Endothelial cell of umbilical vein (primary cell): ENCODE data around the gene FNIP2. TPM values are rescaled to one million over a fixed set of nuclear protein-coding genes. Genes with fewer than 3 reads are reported as not detected.

Experiments used
- BruUV-seq: library from RNA; stranded (reverse); fragments of 400-500 nt; replicated peaks from 2 replicates; lab custom pipeline; 2021; lab: Mats Ljungman, UMichigan
- CTCF ChIA-PET: fragments of 300-600, 350-600 bp; sonication (Branson Sonifier 250); formaldehyde crosslinking; loops from one replicate; lab custom pipeline; 2021; ENCODE audit warnings: antibody characterized with exemption, inconsistent platforms; lab: Charles Lee
- POLR2A ChIA-PET: fragments of 300-600, 350-600 bp; sonication (Branson Sonifier 250); formaldehyde crosslinking; loops from one replicate; lab custom pipeline; 2021; ENCODE audit warnings: antibody characterized with exemption, inconsistent platforms; lab: Charles Lee
- DNase-seq: peaks from one replicate; pipeline ENCODE4 v3.0.0-alpha.2; 2011; ENCODE audit warnings: low read depth, low spot score
- FAIRE-seq: peaks from 2 replicates; lab custom pipeline; 2011; peaks lifted over from hg19 to GRCh38; lab: Jason Lieb, UNC
- H2AFZ ChIP-seq: 2 replicates; pipeline ENCODE4 v1.6.0; 2012; ENCODE audit warnings: low read depth, low read length, control low read depth, inconsistent platforms
- H3K27ac ChIP-seq: 2 replicates; pipeline ENCODE4 v1.5.1; 2011; ENCODE audit warnings: low read depth, mild to moderate bottlenecking, control low read depth, low read length, moderate library complexity; ENCODE audit not compliant: insufficient read depth
- H3K27me3 ChIP-seq, 2 experiments: 2 replicates each; pipeline versions ENCODE4 v1.6.0 to v1.6.1; 2011; ENCODE audit warnings: low read length in 2 of 2, mixed read lengths in 1 of 2; ENCODE audit not compliant: control insufficient read depth in 2 of 2, insufficient read depth in 2 of 2
- H3K36me3 ChIP-seq, 2 experiments: 2 replicates in 1 of 2; 3 replicates in 1 of 2; pipeline ENCODE4 v1.5.1; 2011; ENCODE audit warnings: low read length in 2 of 2, mild to moderate bottlenecking in 1 of 2, moderate library complexity in 1 of 2; ENCODE audit not compliant: control insufficient read depth in 2 of 2, insufficient read depth in 2 of 2; ENCODE audit errors: extremely low read depth in 1 of 2
- H3K4me1 ChIP-seq: 3 replicates; pipeline ENCODE4 v1.5.1; 2011; ENCODE audit warnings: mild to moderate bottlenecking, low read length; ENCODE audit not compliant: control insufficient read depth, insufficient read depth; ENCODE audit errors: extremely low read depth
- H3K4me2 ChIP-seq: 2 replicates; pipeline ENCODE4 v1.6.1; 2011; ENCODE audit warnings: low read length, control low read depth, mixed read lengths; ENCODE audit not compliant: insufficient read depth
- H3K4me3 ChIP-seq, 3 experiments: fragments of 200-600 bp in 1 of 3; sonication (generic), shearing (Covaris generic) in 1 of 3; replicated peaks in 1 of 3; 2 replicates each; pipeline ENCODE4 v1.5.1; 2011 to 2016; ENCODE audit warnings: control low read depth in 3 of 3, low read length in 3 of 3, mild to moderate bottlenecking in 2 of 3, inconsistent platforms in 1 of 3, low read depth in 1 of 3, moderate library complexity in 1 of 3; ENCODE audit not compliant: insufficient read depth in 1 of 3
- H3K79me2 ChIP-seq: 2 replicates; pipeline ENCODE4 v1.6.0; 2012; ENCODE audit warnings: low read length, inconsistent platforms; ENCODE audit not compliant: control insufficient read depth, insufficient read depth
- H3K9ac ChIP-seq: replicated peaks from 2 replicates; pipeline ENCODE3; 2011; ENCODE audit warnings: low read length, control low read depth; ENCODE audit not compliant: insufficient read depth; ENCODE audit errors: extremely low read depth
- H3K9me1 ChIP-seq: replicated peaks from 3 replicates; pipeline ENCODE4 v1.6.0; 2011; ENCODE audit warnings: mild to moderate bottlenecking, low read length; ENCODE audit not compliant: control insufficient read depth, insufficient read depth; ENCODE audit errors: extremely low read depth
- H3K9me3 ChIP-seq: replicated peaks from 2 replicates; pipeline ENCODE4 v1.5.1; 2012; ENCODE audit warnings: low read length, inconsistent platforms; ENCODE audit not compliant: control insufficient read depth, insufficient read depth
- H4K20me1 ChIP-seq: replicated peaks from 2 replicates; pipeline ENCODE3; 2011; ENCODE audit warnings: mild to moderate bottlenecking, low read length; ENCODE audit not compliant: control insufficient read depth, insufficient read depth; ENCODE audit errors: extremely low read depth
- CTCF ChIP-seq, 2 donors: IDR thresholded peaks; 1 replicate in 1 of 2; 2 replicates in 1 of 2; pipeline ENCODE4 v1.5.1; 2011; ENCODE audit warnings: low read length in 2 of 2, mild to moderate bottlenecking in 2 of 2, moderate library complexity in 2 of 2, control low read depth in 1 of 2, inconsistent platforms in 1 of 2, low read depth in 1 of 2; ENCODE audit not compliant: insufficient read depth in 1 of 2; ENCODE audit errors: extremely low read depth in 1 of 2
- EZH2 ChIP-seq: IDR thresholded peaks from 2 replicates; pipeline ENCODE4 v1.6.1; 2012; ENCODE audit warnings: borderline replicate concordance, low read depth, mild to moderate bottlenecking, moderate library complexity, low read length, inconsistent platforms; ENCODE audit not compliant: severe bottlenecking
- FOS ChIP-seq: IDR thresholded peaks from 2 replicates; pipeline ENCODE4 v1.6.1; 2011; ENCODE audit warnings: mild to moderate bottlenecking, low read length, moderate library complexity, borderline replicate concordance; ENCODE audit not compliant: insufficient read depth
- GATA2 ChIP-seq: IDR thresholded peaks from 2 replicates; pipeline ENCODE4 v1.7.0; 2011; ENCODE audit warnings: low read depth, mild to moderate bottlenecking, moderate library complexity, mixed read lengths, low read length; ENCODE audit not compliant: insufficient read length, insufficient read depth
- JUN ChIP-seq: IDR thresholded peaks from 2 replicates; pipeline ENCODE4 v1.6.1; 2011; ENCODE audit warnings: borderline replicate concordance, low read depth; ENCODE audit not compliant: insufficient read length, insufficient read depth
- MAX ChIP-seq: IDR thresholded peaks from 2 replicates; pipeline ENCODE4 v1.6.1; 2011; ENCODE audit not compliant: insufficient read depth, insufficient read length
- MYC ChIP-seq: IDR thresholded peaks from one replicate; pipeline ENCODE4 v1.6.1; 2011; ENCODE audit warnings: mild to moderate bottlenecking, low read depth, low read length
- POLR2A ChIP-seq: IDR thresholded peaks from 2 replicates; pipeline ENCODE4 v1.6.1; 2012; ENCODE audit warnings: low read depth, mild to moderate bottlenecking, control low read depth, low read length
- POLR2AphosphoS5 ChIP-seq: IDR thresholded peaks from 2 replicates; pipeline ENCODE4 v1.6.1; 2012; ENCODE audit warnings: low read depth, mild to moderate bottlenecking, control low read depth, low read length, moderate library complexity; ENCODE audit not compliant: insufficient read depth
- dilution Hi-C: fragments of 300-500 bp; cut with MboI; formaldehyde crosslinking; loops from one replicate; pipeline ENCODE4 v1.15.0; 2019; ENCODE audit warnings: low sequenced_read_pairs; ENCODE audit not compliant: extremely low pct_ligation_motif_present
- intact Hi-C: fragments of 100-400 bp; cut with micrococcal nuclease; formaldehyde crosslinking; loops from one replicate; pipeline ENCODE4 v1.10.0; 2022
- polyA plus RNA-seq, 4 experiments: library from polyadenylated mRNA; depleted of rRNA in 3 of 4; stranded (reverse) in 3 of 4; unstranded in 1 of 4; fragments of >200 nt; gene quantifications; 2 replicates each; pipeline versions ENCODE4 v1.2.1 to v1.2.3, GENCODE V29; 2011 to 2012; ENCODE audit warnings: missing spikeins in 1 of 4
- total RNA-seq: library from RNA; stranded (reverse); gene quantifications from 2 replicates; pipeline ENCODE4 v1.2.3, GENCODE V29; 2021

The FNIP2 gene
- total and polyA plus RNA-seq, 2 donors (not counting 3 experiments of a cell fraction or from before 2014, with no cell fraction given), result 4.5 to 14.4 TPM

GRCh38 chr4:158811704-158812103 lies 42.9 kb downstream of the FNIP2 start:
- Histone ChIP-seq H3K79me2 (peaks cover 4% of the 10 kb centered on the region), H4K20me1 (no peaks in the 10 kb centered on the region), H3K9me1 (no peaks in the 10 kb centered on the region), H3K9ac (no peak overlapping the region), H3K9me3 (no peaks in the 10 kb centered on the region), H3K36me3 (no peaks in the 10 kb centered on the region), H2AFZ (no peak overlapping the region), H3K27me3 (no peaks in the 10 kb centered on the region), H3K27ac (no peak overlapping the region), H3K4me1 (peaks cover 23% of the 10 kb centered on the region), H3K4me2 (no peak overlapping the region), H3K4me3 (no peak overlapping the region)
- FAIRE-seq (no peak), DNase-seq (no peak)
- ChIA-PET CTCF (interaction anchor here (0.6 to 2.0 kb wide), 8 partner anchors 8 to 391 kb away, joined by 3 to 8 read pairs (median 4); no protein-coding TSS in a partner anchor), POLR2A (no interaction called here)
- no TSS peak for BruUV-seq
- intact Hi-C loops, result loop anchor here (2.0 kb wide), 1 partner anchor 39 kb away; no protein-coding TSS in a partner anchor
- TF ChIP-seq GATA2 (no peak), POLR2AphosphoS5 (no peak), FOS (no peak), MYC (no peak), POLR2A (no peak), MAX (no peak), JUN (no peak), CTCF (IDR thresholded peaks at IDR 0.05; ENCODE audit: extremely low read depth in 1 of 2, insufficient read depth in 1 of 2, low read depth in 1 of 2, low read length in 2 of 2) (no peak), EZH2 (no peak)
- dilution Hi-C loops, result no loop called here
